NCI-H69 (cell line): ENCODE results near the gene BBX.
"Not testable (repeated sequence)": the region's sequence is repeated elsewhere in the genome, so short reads cannot be mapped to it uniquely, and the experiment has no call there.

Source experiments
- DNase-seq: peaks from one replicate; lab custom pipeline; 2025; lab: John Stamatoyannopoulos, UW

Gene BBX

DNA sequence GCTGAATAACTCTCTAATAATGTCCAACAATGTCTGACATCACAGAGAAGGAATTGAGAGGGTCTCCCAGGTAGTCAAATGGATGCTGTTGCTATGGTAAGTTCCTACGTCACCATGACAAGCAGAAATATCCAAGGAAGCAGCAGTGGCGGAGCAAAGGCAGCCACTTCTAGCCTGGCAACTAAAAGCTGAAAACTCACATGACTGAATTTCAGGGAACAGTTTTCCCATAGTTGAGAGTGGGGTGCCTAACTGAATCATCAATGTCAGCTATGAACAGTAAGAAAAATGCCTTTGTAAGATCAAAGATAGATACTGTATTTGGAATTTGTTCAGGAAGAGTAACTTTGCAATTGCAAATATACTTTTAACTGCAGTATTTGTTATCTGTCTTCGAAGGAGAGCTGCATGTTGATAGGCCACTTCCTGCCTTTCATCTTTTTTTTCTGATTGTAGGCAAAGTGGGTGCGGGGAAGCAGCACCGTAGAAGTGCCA lies 161.7 kb downstream of the BBX start:
- no peak for DNase-seq

DNA sequence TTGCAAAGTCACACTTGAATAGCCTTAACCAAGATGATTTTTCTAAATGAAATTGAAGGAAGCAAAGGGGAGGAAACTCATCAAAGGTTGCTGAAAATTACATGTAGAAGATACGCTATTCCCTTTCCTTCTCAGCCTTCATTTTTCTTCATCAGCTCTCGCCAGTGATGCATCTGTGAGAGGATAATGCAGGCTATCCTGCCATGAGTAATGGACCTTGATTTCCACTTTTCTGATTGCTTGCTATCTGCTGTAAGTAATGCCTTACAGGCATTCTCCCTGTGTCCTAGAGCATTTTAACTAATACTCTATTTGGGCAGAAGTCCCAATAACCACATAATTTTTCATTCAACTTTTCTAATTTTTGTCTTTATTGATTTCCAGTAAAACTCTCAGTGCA lies 162.6 kb downstream of the BBX start:
- peak; percentile 56 for DNase-seq

DNA sequence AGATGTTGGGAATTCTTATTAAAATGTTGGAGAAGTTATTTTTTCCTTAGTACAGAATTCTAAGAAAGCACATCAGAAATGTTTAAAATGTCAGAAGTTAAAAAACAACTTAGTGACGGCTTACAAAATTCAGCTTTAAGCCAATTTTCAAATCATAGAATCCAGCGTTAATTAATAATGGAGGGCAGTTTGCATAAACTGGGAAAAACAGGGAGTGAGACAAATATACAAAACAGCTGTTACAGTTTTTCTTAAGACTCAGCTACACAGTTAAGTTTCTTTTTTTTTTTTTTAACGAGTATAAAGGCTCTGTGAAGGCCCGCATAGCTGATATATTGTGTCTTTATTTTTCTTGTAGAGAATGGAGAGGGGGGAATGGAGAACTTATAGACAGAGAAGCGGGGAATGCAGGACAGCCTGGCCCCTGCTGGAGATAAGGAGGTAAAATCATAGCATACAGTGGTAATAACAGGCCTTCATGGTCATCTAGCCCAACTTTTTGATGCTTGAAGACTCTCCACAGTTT lies 164.4 kb downstream of the BBX start:
- DNase-seq = peak; percentile 1

DNA sequence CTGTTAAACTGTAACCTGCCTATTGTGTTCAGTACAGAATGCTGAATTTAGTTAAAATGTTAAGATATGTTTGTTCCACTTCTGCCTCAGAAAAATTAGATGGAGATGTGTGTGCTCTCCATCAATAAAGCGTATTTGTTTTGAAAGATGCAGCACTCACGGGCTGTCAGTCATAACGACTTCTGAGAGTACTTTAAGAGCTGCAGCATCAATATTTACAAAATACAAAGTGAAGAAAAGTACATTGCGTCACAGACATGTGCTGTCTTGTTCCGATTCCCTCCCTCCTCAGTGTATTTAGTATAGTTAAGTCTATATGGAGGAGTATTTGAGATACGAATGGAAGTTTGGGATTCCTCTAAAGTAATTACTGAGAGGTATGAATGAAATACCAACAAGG lies 166.6 kb downstream of the BBX start:
- DNase-seq = peak; percentile 4

DNA sequence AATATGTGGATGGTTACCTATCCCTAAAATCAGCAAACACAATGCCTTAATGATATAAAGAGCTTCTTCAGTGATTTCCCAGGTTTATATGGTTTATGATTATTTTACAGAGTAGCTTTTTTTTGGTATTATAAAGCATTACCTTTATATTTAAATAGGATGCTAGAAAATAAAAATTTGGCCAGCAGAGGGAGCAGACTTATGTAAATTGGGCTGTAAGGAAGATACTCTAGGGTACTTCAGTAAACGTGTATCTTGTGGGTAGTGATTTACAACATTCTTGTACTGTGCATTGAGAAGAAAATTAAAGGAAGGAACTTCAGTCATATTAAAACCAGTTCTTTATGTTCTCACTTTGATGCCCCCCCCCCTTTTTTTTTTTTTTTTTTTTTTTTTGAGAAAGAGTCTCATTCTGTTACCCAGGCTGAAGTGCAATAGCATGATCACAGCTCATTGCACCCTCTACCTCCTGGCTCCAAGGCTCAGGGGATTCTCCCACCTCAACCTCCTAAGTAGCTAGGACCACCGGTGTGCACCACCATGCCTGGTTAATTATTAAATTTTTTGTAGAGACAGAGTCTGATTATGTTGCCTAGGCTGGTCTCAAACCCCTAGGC lies 167.9 kb downstream of the BBX start:
- peak; percentile 70 for DNase-seq

DNA sequence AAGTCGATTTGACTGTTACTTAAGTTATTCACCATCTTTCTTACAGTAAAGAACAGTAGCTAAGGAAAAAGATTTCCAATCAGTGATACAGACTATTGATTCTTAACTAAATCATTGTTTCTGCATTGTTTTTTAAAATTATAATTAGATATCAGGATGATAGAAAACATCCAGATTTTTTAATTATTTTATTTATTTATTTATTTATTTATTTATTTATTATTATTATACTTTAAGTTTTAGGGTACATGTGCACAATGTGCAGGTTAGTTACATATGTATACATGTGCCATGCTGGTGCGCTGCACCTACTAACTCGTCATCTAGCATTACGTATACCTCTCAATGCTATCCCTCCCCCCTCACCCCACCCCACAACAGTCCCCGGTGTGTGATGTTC lies 169.2 kb downstream of the BBX start:
- not testable (repeated sequence) for DNase-seq

DNA sequence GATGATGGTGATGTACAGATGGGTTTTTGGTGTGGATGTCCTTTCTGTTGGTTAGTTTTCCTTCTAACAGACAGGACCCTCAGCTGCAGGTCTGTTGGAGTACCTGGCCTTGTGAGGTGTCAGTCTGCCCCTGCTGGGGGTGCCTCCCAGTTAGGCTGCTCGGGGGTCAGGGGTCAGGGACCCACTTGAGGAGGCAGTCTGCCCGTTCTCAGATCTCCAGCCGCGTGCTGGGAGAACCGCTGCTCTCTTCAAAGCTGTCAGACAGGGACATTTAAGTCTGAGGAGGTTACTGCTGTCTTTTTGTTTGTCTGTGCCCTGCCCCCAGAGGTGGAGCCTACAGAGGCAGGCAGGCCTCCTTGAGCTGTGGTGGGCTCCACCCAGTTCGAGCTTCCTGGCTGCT lies 174.6 kb downstream of the BBX start:
- not testable (repeated sequence) for DNase-seq

DNA sequence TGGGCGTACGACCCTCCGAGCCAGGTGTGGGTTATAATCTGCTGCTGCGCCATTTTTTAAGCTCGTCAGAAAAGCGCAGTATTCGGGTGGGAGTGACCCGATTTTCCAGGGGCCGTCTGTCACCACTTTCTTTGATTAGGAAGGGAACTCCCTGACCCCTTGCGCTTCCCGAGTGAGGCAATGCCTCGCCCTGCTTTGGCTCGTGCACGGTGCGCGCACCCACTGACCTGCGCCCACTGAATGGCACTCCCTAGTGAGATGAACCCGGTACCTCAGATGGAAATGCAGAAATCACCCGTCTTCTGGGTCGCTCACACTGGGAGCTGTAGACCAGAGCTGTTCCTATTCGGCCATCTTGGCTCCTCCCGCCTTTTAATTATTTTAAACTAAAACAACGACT lies 175.1 kb downstream of the BBX start:
- DNase-seq = not testable (repeated sequence)

DNA sequence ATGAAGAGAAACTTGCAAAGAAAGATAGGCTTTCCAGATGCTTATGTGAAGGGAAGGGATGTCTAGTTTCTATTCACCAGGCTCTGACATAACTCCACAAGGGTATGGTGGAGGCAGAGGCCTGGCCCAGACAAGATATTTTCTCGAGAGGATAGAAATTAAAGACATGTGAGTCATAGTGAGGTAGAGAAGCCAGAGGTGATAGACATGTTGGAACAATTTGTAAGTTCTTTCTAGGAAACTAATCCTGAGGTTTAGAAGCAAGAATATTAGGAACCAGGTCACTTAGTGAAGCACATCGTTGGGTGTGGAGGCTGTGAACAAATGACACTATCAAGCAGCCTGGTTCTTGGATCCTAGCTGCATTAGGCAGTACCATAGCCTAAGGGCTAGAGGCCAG lies 176.9 kb downstream of the BBX start:
- DNase-seq = no peak

DNA sequence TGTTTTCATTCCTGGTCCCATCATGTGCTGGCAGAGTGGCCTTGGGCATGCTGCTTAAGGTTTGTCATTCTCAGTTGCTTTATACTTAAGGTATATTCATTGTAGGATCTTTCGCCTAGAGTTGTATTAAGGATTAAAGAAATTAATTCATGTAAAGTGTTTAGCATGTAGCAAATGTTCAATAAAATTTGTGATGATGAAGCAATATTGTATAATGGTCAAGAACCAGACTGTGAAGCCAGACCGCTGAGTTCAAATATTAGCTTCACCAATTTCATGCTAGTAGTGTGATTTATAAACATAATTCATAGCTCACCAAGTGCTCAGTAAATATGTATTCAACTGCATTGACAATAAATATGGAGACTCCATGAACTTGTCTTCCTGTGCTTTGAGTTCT lies 178.5 kb downstream of the BBX start:
- peak; percentile 3 for DNase-seq

DNA sequence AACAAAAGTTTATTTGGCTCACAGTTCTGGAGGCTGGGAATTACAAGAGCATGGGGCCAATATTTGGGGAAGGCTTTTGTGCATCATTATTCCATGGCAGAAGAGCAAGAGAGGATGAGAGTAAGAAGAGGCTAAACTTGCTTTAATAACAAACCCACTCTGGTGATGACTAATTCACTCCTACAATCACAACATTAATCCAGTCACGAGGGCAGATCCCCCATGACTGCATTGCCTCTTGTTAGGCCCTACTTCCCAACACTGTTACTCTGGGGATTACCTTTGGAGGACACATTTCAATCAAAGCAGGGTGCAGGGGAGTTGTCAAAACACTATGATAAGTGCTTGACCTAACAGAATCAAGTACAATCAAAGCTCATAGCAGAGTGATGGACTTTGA lies 181.7 kb downstream of the BBX start:
- DNase-seq = no peak

DNA sequence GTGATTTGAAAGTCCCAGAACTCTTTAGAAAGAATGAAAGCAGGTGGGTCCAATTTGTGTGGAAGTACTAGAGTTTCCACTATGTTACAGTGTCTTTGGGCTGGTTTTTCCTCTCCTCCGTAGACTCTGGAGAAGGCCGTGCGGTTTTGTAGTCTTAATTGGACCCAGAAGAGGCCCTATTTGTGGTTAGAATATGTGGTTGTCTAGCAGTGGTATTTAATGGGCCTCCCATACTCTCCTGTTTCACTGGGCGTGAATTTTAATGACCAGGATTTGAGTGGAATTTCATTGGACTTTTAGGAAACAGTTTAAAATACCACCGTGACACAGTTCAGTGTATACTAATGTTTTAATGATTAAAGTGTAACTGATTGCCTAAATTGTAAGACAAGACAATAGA lies 182.3 kb downstream of the BBX start:
- no peak for DNase-seq

DNA sequence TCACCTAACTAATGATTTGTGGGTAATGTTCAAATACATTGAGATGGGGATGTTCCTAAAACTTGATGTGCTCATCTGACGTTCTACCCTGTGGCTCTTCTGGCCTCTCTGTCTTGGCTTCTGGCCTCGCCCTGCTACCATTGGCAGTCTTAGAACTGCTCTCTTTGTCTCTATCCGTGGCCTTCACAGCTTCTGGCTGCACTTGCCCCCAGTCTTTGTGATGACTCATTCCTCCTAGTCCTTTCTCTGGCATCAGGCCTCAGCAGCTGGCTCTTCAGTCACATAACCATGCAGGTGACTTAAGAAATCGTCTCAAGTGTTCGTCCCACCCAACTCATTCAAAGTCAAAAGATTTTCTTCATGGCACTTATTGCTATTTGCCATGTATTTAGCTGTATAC lies 188.1 kb downstream of the BBX start:
- DNase-seq = peak; percentile 37

DNA sequence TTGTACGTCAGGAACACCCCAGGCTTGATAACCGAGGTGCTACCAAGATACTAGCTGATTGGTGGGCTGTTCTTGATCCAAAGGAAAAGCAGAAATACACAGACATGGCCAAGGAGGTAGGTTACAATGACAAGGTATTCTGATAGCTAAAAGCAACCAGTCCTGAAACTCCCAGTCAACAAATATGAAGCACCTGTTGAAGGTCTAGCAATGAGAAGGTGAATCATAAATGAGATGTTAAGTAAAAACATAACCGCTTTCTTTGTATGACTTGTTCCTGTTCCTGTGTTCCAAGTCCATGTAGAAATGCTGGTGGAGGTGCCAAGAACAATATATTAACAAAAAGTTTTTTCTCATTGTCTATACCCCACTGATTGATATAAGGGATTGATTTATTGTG lies 194.0 kb downstream of the BBX start:
- no peak for DNase-seq

DNA sequence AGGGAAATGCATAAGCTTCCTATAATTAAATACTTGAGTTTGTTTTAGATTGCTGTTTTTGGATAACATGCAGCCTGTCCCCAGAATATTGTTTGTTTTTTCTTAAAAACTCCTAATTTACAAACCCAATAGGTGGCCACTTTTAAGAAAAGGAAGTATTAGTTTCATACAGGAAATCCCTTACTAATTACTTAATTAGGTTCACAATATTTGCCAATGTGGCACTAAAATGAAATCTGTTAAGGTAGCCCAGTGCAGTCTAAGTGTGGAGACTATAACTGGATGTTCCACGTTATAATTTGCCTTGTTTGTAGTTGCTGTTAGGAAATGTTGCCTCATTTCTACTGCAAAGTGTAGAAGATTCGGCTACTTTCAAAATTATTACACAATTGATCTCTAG lies 195.8 kb downstream of the BBX start:
- DNase-seq = peak; percentile 34

DNA sequence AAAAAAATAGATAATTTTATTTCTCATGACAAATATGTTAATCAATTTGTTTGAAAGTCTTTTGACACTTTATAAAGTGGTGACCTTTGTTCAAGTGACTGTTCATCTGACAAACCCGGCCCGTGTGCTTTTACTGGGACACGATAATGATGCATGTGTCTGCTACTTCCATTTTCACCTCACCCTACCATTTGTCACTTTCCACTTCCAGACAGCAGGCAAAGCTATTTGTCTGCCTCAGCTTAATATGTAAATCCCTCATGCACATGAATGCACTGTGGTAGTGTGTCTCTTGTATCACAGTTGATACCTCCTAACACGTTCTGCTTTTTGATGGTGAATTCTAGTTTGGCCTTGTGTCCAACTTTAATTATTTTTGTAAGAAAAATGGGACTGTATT lies 204.3 kb downstream of the BBX start:
- no peak for DNase-seq

DNA sequence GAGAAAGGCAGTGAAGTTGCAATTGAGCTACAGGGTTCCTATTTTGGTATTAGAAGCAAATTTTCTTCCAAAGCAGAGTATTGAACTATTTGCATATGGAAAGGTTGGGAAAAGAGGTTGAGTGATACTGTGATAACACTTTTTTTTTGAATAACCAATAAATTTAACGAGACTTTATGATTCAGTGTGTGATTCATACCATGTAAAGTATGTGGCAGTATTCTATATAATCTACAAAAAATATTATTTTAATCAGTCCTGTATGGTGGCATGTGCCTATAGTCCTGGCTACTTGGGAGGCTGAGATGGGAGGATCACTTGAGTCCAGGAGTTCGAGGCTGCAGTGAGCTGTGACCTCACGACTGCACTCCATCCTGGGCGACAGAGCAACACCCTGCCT lies 206.9 kb downstream of the BBX start:
- no peak for DNase-seq

DNA sequence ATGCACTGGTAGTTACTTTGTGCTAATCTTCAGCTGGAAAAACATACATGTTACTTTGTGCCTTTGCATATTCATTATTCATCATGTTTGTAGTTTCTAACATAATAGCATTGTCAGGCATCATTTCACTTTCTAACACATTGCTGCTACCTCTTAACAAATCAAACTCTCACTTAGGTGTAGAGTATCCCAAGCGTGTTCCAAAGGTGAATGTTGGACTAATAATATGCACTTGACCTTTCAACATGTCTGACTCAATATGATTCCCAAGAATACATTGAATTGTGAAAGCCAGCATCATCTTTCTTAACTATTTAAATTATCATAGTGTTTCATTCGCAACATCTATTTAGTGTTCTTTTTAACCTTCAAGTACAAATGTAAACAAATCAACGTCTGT lies 211.6 kb downstream of the BBX start:
- DNase-seq = no peak

DNA sequence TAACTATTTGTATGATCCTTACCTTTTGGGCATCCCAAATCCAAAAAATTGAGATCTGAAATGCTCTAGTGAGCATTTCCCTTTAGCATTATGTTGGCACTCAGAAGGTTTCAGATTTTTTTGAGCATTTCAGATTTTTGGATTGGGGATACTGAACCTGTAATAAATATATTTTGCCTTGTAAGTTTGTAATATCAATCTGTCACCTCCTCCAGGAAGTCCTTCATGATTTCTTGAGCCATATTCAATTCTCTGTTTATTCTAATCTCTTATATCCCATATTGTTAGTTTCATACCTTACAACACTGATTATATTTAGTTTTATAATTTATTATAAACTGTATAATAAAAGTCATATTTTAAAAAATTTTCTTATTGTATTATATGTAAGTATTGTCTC lies 215.2 kb downstream of the BBX start:
- no peak for DNase-seq

DNA sequence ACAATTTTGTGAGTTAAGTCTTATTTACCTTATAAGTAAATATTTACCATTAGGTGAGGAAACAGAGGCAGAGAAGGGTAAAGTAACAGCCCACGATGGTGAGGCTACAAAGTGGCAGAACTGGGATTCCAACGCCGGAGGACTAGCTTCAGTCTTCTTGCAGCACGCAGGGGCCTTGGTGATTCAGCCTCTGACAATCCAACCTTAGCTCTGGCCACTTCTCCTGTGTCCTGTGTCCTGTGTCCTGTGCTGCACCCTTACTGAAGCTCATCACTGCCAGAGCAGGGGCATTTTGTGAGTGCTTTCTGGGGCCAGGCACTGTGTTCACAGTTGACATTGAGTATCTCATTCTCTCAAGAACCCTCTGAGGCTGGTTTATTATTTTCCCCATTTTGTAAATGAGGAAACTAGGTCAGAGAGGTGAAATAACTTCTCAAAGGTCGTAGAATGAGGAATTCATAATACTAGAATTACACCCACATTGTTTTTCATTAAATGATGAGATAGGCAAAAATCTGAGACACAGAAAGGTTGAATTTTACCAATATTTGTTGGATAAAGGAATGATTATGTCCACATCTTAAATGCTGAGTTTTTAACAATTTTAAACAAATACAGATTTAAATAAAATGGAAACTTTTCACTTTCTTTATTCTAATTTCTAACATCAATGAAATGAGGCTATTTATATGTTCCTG lies 215.9 kb downstream of the BBX start:
- no peak for DNase-seq

DNA sequence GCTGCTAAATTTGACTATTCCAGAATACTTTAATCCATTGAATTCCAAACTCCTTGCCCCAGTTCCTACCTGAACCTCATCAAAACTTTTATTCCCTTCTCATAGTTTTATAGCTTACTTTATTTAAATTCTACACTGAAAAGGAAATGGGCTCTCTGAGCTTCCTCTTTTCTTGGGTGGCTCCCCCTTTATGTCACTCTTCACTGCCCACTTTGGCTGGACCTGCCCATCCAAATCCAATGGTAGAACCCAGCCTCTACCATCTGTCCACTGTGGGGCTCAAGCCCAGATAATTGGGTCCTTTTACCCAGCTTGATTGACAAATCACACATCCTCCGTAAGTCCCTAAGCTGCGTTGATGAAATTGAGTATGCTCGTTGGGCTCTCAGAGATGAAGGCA lies 216.5 kb downstream of the BBX start:
- DNase-seq = no peak

DNA sequence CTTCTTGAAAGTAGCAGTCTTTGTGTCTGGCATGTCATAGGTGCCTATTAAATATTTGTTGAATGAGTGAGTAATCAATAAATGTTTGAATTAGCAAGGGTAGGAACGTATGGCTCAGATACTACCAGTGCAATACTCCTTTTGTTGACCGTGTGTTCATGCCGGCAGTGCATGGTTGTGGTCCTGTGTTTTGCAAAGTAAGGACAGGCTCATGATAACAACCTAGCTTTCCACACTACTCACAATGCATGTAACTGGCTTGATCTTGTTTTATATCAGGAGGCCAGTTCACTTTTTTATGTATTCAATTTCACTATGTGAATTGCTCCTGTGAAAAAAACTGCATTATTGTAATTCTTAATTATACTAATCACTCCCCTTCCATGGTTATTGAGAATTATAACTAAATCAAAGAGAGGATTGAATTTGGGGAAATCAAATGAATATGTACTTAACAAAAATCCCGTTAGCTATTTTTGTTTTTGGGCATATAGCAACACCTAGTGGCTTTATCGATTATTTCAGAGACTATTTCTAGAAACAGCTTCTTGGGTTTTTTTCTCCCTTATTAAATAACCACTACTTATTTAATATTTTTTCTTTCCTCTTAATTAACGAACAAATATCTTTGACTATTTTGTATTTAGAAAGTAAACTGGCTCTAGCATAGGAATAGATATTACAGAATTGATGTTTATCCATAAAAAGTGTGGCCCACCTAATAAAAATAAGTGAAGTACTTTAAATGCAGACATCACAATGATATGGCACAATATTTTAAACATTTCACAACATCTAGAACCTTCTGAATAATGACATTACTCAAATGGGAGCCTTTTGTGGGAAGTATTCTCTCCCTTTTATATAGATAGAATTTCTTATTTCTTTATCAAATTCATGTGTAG lies 218.5 kb downstream of the BBX start:
- DNase-seq = peak; percentile 43

DNA sequence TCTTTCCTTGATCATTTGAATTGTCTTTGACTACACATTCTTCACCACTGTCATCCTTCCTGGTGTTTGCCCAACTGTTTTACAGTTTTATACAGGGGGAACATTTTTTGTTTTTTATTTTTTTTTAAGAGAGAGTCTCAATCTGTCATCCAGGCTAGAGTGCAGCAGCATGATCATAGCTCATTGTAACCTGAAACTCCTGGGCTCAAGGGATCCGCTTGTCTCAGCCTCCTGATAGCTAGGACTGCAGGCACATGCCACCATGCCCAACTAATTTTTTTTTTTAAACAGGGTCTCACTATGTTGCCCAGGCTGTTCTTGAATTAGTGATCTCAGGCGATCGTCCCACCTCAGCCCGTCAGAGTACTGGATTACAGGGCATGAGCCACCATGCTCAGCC lies 222.6 kb downstream of the BBX start:
- DNase-seq = peak; percentile 25
